DND-41 (cell line): ENCODE measurements around the gene ADAT2.

Source experiments
- ATAC-seq: fragments of 200-7000 bp; cut with Tn5 transposase; 3 replicates; pipeline ENCODE4 v1.9.1; 2021; ENCODE audit warnings: low read depth; ENCODE audit not compliant: insufficient read depth
- DNase-seq: peaks from one replicate; pipeline ENCODE4 v3.0.0-alpha.2; 2020
- H2AFZ ChIP-seq: 2 replicates; pipeline ENCODE4 v1.6.0; 2012; ENCODE audit warnings: low read depth, low read length
- H3K27ac ChIP-seq: 2 replicates; pipeline ENCODE4 v1.5.1; 2012; ENCODE audit warnings: low read length, inconsistent platforms
- H3K27me3 ChIP-seq: fragments of 200-600 bp; sonication (generic); 2 replicates; pipeline ENCODE4 v1.6.0; 2012; ENCODE audit warnings: low read length, mild to moderate bottlenecking, inconsistent platforms; ENCODE audit not compliant: insufficient read depth, poor library complexity
- H3K36me3 ChIP-seq: 2 replicates; pipeline ENCODE4 v1.5.1; 2012; ENCODE audit warnings: low read length, inconsistent platforms; ENCODE audit not compliant: insufficient read depth
- H3K4me1 ChIP-seq: 2 replicates; pipeline ENCODE4 v1.5.1; 2012; ENCODE audit warnings: mild to moderate bottlenecking, low read length; ENCODE audit not compliant: insufficient read depth
- H3K4me2 ChIP-seq: 2 replicates; pipeline ENCODE4 v1.6.0; 2012; ENCODE audit warnings: mild to moderate bottlenecking, moderate library complexity, low read length, inconsistent platforms; ENCODE audit not compliant: insufficient read depth
- H3K4me3 ChIP-seq, 2 experiments: fragments of 200-600 bp in 1 of 2; shearing (Covaris generic) in 1 of 2; 2 replicates each; pipeline ENCODE4 v1.5.1; 2012 to 2016; ENCODE audit warnings: inconsistent platforms in 2 of 2, low read length in 2 of 2, mild to moderate bottlenecking in 2 of 2, low read depth in 1 of 2, moderate library complexity in 1 of 2
- H3K79me2 ChIP-seq: 2 replicates; pipeline ENCODE4 v1.6.0; 2012; ENCODE audit warnings: low read length, inconsistent platforms; ENCODE audit not compliant: insufficient read depth
- H3K9ac ChIP-seq: 2 replicates; pipeline ENCODE4 v1.6.0; 2012; ENCODE audit warnings: low read depth, mild to moderate bottlenecking, inconsistent platforms, low read length, moderate library complexity
- H3K9me3 ChIP-seq: 2 replicates; pipeline ENCODE4 v1.5.1; 2012; ENCODE audit warnings: low read length, moderate library complexity, mild to moderate bottlenecking, inconsistent platforms; ENCODE audit not compliant: insufficient read depth, severe bottlenecking
- H4K20me1 ChIP-seq: 2 replicates; pipeline ENCODE4 v1.6.0; 2012; ENCODE audit warnings: low read length; ENCODE audit not compliant: insufficient read depth
- EZH2 ChIP-seq: IDR thresholded peaks from 3 replicates; pipeline ENCODE4 v1.6.1; 2012; ENCODE audit warnings: borderline replicate concordance, low read depth, mild to moderate bottlenecking, moderate library complexity, low read length, inconsistent platforms; ENCODE audit not compliant: severe bottlenecking
- TF ChIP-seq, protein P1 (sequence below): IDR thresholded peaks from 2 replicates; pipeline ENCODE4 v1.5.1; 2012; ENCODE audit warnings: borderline replicate concordance, low read length, moderate library complexity, mild to moderate bottlenecking; ENCODE audit not compliant: poor library complexity, severe bottlenecking; ENCODE audit errors: extremely low read depth

ADAT2 gene

DNA sequence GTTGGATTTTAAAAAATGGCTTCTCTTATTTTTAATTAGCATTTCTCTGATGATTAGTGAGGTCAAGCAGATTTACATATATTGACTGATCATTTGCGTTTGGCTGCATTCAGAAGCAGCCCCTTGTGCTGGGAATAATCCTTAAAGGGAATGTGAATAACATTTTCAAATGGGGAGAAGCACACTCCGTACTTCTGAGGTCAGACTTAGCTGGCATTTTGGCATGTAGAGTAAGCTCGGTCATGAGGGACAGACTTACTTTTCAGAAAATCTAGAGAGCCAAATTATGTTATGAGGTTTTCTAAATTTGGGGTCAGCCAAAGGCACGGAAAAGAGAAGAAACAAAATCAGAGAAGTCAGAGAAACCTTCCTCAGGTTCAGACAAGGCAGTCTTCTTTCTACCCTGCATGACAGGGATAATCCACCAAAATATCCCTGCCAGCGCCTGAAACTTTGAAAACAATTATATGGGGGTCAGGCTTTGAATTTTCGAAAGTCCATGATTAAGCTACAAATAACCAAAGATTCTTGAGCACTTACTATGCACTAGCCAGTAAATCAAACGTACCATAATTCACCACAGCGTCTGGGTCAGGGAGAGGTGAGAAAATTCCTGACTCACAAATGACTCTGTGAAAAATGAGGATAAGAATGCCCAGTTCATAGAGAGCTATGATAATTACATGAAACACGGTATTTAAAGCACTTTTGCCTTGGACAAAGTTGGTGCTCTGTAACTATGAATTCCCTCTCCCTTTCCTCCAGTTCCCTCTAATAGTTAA is 44.9 kb downstream of the ADAT2 start:
- Histone ChIP-seq H2AFZ (no peak overlapping the region), H4K20me1 (no peaks in the 10 kb centered on the region), H3K27me3 (no peaks in the 10 kb centered on the region), H3K4me3 (no peak overlapping the region), H3K79me2 (no peaks in the 10 kb centered on the region), H3K9me3 (no peaks in the 10 kb centered on the region), H3K36me3 (no peaks in the 10 kb centered on the region), H3K9ac (no peak overlapping the region), H3K4me2 (no peak overlapping the region), H3K27ac (no peak overlapping the region), H3K4me1 (peaks cover 8% of the 10 kb centered on the region)
- DNase-seq (no peak), ATAC-seq (no peak)
- TF ChIP-seq, protein P1, sequence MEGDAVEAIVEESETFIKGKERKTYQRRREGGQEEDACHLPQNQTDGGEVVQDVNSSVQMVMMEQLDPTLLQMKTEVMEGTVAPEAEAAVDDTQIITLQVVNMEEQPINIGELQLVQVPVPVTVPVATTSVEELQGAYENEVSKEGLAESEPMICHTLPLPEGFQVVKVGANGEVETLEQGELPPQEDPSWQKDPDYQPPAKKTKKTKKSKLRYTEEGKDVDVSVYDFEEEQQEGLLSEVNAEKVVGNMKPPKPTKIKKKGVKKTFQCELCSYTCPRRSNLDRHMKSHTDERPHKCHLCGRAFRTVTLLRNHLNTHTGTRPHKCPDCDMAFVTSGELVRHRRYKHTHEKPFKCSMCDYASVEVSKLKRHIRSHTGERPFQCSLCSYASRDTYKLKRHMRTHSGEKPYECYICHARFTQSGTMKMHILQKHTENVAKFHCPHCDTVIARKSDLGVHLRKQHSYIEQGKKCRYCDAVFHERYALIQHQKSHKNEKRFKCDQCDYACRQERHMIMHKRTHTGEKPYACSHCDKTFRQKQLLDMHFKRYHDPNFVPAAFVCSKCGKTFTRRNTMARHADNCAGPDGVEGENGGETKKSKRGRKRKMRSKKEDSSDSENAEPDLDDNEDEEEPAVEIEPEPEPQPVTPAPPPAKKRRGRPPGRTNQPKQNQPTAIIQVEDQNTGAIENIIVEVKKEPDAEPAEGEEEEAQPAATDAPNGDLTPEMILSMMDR: no peak
- TF ChIP-seq EZH2: no peak

DNA sequence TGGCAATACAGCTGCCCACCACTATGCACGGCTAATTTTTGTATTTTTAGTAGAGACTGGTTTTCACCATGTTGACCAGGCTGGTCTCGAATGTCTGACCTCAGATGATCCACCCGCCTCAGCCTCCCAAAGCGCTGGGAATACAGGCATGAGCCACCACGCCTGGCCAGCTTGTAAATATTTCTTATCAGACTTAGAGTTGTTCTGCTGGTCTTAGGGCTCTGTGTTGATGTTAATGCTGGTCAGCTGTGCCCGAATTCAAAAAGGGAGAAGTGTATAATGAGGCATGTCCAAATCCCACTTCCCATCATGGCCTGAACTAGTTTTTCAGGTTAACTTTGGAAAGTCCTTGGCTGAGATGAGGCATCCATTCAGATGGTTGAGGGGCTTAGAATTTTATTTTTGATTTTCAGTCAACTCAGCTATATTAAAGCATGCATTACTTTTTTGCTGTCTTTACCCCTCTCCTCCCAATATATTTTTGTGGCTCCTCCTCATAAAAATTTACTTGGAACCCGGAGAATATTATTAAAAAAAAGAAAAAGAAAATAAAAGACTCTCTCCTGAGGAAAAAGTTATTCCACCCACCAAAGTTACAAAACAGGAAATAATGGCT is 47.7 kb downstream of the ADAT2 start:
- no peak for TF ChIP-seq EZH2
- TF ChIP-seq, protein P1: no peak
- Histone ChIP-seq H3K4me3 (no peak overlapping the region), H2AFZ (no peak overlapping the region), H3K79me2 (no peaks in the 10 kb centered on the region), H3K27me3 (no peaks in the 10 kb centered on the region), H3K27ac (no peak overlapping the region), H3K4me1 (peaks cover 13% of the 10 kb centered on the region), H4K20me1 (no peaks in the 10 kb centered on the region), H3K9ac (no peak overlapping the region), H3K4me2 (no peak overlapping the region), H3K9me3 (no peaks in the 10 kb centered on the region), H3K36me3 (no peaks in the 10 kb centered on the region)
- ATAC-seq (no peak), DNase-seq (no peak)

DNA sequence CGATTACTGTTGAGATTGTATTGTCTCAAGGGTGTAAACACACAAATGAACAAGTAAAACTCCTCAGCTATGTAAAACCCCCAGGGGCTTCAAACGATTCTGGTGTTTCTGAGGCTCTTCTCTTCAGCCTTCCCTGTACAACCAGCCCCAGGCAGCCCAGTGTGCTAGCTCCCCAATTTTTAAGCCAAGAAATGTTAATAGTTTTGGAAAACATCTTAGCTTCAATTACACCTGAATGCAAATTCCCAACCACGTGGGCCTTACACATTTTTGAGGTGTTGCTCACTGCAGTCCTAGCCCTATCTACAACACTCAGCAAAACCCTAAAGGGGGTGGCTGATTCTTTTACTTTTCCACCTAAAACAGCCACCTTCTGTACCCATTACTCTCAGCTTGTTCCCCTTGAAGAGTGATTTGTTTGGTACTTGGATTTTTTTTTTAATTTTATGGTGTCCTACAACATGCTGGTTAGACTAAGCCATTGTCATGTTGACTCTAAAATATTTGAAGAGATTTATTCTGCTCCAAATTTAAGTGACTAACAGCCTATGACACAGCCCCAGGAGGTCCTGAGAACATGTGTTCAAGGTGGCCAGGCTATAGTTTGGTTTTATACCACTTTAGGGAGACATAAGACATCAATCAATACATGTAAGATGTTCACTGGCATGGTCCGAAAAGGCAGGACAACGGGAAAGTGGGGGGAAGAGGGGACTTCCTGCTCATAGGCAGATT is 48.7 kb downstream of the ADAT2 start:
- DNase-seq (no peak), ATAC-seq (no peak)
- Histone ChIP-seq H3K79me2 (no peaks in the 10 kb centered on the region), H3K27ac (no peak overlapping the region), H3K4me1 (peaks cover 13% of the 10 kb centered on the region), H4K20me1 (no peaks in the 10 kb centered on the region), H3K4me2 (no peak overlapping the region), H3K9ac (no peak overlapping the region), H3K4me3 (no peak overlapping the region), H3K36me3 (no peaks in the 10 kb centered on the region), H3K9me3 (no peaks in the 10 kb centered on the region), H3K27me3 (no peaks in the 10 kb centered on the region), H2AFZ (no peak overlapping the region)
- TF ChIP-seq EZH2: no peak
- TF ChIP-seq, protein P1: no peak
